ENCODE measurements around the gene KRTAP9-8.
"Not testable (repeated sequence)": the region's sequence is repeated elsewhere in the genome, so short reads cannot be mapped to it uniquely, and the experiment has no call there.

KRTAP9-8 gene, protein sequence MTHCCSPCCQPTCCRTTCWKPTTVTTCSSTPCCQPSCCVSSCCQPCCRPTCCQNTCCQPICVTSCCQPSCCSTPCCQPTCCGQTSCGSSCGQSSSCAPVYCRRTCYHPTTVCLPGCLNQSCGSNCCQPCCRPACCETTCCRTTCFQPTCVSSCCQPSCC

DNA sequence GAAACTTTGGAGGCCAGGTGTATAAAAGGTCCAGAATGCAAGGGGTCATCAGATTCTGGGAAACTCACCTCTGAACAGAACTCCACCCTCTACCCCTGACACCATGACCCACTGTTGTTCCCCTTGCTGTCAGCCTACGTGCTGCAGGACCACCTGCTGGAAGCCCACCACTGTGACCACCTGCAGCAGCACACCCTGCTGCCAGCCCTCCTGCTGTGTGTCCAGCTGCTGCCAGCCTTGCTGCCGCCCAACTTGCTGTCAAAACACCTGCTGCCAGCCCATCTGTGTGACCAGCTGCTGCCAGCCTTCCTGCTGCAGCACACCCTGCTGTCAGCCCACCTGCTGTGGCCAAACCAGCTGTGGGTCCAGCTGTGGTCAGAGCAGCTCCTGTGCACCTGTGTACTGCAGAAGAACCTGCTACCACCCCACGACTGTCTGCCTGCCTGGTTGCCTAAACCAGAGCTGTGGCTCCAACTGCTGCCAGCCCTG, at the start of gene KRTAP9-8:
KRTAP9-8 (plus strand) TSS at position 51 of the 489 bp plus-strand sequence; CDS start at position 104, 53 bp downstream.
- not testable (repeated sequence) for DNase-seq (ENCODE audit: low read depth in 2 of 2)

DNA sequence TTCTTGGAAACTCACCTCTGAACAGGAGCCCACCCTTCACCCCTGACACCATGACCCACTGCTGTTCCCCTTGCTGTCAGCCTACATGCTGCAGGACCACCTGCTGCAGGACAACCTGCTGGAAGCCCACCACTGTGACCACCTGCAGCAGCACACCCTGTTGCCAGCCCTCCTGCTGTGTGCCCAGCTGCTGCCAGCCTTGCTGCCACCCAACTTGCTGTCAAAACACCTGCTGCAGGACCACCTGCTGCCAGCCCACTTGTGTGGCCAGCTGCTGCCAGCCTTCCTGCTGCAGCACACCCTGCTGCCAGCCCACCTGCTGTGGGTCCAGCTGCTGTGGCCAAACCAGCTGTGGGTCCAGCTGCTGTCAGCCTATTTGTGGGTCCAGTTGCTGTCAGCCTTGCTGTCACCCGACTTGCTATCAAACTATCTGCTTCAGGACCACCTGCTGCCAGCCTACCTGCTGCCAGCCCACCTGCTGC, 47.9 kb upstream of the KRTAP9-8 start, which contains the start of gene KRTAP9-1:
KRTAP9-1 (plus strand) TSS at position 51 of the 482 bp plus-strand sequence; CDS start at position 51, 0 bp downstream.
- DNase-seq (ENCODE audit: low read depth in 2 of 2): not testable (repeated sequence)

DNA sequence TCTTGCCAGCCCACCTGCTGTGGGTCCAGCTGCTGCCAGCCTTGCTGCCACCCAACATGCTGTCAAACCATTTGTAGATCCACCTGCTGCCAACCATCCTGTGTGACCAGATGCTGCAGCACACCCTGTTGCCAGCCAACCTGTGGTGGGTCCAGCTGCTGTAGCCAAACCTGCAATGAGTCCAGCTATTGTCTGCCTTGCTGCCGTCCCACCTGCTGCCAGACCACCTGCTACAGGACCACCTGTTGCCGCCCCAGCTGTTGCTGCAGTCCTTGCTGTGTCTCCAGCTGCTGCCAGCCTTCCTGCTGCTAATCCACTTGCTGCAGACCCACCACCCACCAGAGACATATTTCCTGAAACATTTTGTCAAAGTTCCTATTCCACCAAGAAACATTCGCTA, 47.5 kb upstream of the KRTAP9-8 start:
- no peak for DNase-seq (ENCODE audit: low read depth in 2 of 2)

DNA sequence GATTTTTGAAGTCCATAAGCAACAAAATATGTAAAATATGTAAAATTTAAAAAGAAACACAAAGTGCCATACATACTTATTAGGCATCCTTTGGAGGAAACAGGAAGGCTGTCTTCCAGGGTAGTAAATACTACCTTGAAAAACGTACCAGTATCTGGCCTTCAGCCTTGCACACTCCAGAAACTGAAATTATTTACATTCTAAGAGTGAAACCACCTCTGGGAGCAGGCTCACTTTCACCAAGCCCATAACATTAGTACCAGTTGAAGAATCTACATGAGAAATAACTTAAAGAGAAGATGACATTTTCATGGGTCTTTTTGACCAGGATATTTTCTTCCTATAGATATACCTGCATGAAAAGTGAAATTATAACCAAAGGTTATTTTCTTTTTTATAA, 41.7 kb upstream of the KRTAP9-8 start:
- DNase-seq (ENCODE audit: low read depth in 2 of 2): no peak

DNA sequence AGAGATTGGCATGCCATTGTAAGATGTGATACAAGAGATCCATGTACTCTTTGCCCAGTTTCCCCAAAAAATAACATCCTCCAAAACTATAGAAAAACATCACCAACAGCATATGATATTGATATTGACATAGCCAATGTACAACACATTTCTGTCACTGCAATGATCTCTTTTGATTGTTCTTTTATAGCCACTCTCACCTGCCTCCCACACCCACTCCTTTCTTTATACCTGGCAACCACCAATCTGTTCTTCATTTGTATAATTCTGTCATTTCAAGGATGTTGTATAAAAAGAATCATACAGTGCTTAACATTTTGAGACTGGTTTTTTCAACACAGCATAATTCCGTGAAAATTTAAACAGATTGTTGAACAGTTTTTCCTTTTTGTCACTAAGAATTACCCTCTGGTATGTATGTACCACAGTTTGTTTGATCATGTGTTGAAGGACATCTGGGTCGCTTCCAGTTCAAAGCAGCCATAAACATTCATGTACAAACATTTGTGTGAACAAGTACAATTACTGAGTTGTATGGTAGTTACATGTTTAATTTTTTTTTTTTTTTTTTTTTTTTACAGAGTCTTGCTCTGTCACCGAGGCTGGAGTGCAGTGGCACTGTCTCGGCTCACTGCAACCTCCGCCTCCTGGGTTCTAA, 38.2 kb upstream of the KRTAP9-8 start:
- DNase-seq (ENCODE audit: low read depth in 2 of 2): no peak

DNA sequence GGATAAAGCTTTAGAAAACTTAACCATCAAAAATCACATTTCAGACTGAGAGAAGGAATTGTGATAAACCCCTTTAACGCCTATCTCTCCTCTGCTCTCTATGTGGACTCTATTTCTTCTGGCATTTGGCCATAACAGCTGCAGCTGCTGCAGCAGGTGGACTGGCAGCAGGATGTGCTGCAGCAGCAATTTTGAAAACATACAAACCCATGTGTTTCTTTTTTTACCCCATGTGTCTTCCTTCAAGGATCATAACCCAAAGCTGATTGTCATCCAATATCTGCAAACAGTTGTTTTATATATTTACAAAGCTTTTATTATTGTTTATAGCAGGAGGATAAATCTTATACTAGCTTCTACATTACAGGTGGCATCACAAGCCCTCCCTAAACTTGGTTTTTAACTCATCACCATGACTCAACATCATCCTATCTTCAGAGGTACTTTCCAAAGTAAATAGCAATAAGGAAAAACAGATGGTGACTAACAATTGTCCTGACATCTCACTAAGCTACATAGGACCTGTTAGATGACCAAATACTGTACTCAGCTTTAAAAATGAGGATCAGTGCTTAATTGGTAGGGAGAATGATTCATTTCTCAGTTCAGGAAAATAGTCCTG, 25.8 kb upstream of the KRTAP9-8 start:
- DNase-seq (ENCODE audit: low read depth in 2 of 2): no peak

DNA sequence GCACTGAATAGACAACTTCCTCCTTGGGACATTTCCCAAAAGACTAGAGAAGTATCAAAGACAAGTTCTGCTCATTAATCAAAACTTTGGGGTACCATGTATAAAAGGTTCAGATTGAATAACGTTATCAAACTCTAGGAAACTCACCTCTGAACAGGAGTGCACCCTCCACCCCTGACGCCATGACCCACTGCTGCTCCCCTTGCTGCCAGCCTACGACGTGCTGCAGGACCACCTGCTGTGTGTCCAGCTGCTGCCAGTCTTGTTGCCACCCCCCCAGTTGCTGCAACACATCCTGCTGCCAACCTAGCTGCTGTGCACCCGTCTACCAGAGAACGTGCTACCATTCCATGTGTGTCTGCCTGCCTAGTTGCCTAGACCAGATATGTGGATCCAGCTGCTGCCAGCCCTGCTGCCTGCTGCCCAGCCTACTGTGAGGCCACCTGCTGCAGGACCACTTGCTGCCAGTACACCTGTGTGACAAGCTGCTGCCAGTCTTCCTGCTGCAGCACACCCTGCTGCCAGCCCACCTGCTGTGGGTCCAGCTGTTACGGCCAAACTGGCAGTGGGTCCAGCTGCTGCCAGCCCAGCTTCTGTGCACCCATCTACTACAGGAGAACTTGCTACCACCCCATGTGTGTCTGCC, 25.2 kb upstream of the KRTAP9-8 start:
- DNase-seq (ENCODE audit: low read depth in 2 of 2): no peak

DNA sequence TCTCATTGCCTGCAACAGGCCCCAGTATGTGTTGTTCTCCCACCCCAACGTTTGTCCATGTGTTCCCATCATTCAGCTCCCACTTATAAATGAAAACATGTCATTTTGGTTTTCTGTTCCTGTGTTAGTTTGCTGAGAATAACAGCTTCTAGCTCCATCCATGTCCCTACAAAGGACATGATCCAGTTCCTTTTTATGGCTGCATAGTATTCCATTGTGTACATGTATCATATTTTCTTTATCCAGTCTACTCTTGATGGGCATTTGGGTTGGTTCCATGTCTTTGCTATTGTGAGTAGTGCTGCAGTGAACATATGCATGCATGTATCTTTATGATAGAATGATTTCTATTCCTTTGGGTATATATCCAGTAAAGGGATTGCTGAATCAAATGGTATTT, 22.1 kb upstream of the KRTAP9-8 start:
- DNase-seq (ENCODE audit: low read depth in 2 of 2): no peak

DNA sequence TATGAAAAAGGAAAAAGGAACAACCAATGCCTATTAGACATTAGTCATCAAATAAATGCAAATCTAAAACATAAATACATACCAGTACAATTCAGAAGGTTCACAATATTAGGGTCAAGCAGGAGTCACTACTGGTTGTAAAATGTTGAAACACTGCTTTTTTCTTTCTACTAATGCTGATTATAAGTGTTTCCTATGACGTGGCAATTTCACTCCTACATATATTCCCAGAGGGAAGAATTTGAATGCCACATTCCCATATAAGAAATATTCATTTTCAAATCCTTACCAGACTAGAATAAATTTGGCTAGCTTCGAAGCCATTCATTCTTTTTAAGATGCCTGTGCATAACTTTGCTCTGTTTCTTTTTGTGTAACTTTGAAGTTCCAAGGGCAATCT, 14.0 kb upstream of the KRTAP9-8 start:
- DNase-seq (ENCODE audit: low read depth in 2 of 2): no peak

DNA sequence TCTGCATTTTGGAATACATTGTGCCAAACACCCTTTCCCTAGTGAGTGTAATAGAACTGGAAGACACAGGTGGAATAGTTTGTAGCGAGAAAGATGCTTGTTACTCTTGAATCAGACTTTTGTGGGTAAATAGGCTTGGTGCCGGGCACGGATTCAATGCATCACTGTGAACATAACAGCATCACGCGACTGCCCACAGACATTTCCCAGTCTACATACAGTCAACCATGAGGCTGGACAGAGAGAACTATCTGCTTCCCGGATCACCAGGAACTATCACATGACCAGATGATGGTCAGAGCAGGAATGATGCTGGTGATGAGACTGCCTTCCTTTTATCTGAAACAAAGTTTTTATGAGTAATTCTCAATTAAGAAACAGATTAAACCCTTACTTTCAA, 11.7 kb upstream of the KRTAP9-8 start:
- no peak for DNase-seq (ENCODE audit: low read depth in 2 of 2)

DNA sequence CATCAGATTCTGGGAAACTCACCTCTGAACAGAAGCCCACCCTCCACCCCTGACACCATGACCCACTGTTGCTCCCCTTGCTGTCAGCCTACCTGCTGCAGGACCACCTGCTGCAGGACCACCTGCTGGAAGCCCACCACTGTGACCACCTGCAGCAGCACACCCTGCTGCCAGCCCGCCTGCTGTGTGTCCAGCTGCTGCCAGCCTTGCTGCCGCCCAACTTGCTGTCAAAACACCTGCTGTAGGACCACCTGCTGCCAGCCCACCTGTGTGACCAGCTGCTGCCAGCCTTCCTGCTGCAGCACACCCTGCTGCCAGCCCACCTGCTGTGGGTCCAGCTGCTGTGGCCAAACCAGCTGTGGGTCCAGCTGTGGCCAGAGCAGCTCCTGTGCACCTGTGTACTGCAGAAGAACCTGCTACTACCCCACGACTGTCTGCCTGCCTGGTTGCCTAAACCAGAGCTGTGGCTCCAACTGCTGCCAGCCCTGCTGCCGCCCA, 11.2 kb upstream of the KRTAP9-8 start, which contains the start of gene KRTAP9-2:
KRTAP9-2 (plus strand) TSS at position 51 of the 498 bp plus-strand sequence; CDS start at position 58, 7 bp downstream.
- not testable (repeated sequence) for DNase-seq (ENCODE audit: low read depth in 2 of 2)

DNA sequence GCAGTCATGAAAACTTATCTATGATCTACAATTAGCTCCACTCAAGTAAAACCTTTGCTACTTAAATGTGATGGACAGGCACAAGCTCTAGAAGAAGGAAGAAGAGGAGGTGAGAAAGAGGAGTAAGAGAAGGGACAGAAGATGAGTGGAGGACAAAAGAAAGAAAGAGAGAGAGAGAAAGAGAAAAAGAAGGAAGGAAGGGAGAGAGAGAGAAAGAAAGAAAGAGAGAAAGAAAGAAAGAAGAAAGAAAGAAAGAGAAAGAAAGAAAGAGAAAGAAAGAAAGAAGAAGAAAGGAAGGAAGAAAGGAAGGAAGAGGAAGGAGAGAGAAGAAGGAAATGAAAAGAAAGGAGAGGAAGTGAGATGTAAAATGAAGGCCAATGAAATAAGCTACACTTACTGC, 7.7 kb upstream of the KRTAP9-8 start:
- DNase-seq (ENCODE audit: low read depth in 2 of 2): no peak

DNA sequence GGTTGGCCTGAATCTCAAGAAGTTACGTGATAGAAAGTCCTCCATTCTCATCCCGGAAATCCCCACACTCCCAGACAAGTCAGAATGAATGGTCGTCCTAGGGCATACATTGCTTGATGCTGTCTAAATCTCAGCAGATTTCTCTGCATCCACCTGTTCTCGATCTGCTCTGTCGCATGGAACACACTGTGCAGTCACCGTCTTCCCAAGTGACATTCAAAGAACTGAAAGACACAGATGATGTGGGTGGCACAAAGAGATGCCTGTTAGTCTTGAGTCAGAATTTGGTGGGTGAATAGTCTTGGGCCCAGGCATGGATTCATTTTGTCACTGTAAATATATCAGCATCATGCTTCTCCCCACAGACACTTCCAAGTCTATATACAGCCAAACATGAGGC, 6.1 kb upstream of the KRTAP9-8 start:
- DNase-seq (ENCODE audit: low read depth in 2 of 2): no peak

DNA sequence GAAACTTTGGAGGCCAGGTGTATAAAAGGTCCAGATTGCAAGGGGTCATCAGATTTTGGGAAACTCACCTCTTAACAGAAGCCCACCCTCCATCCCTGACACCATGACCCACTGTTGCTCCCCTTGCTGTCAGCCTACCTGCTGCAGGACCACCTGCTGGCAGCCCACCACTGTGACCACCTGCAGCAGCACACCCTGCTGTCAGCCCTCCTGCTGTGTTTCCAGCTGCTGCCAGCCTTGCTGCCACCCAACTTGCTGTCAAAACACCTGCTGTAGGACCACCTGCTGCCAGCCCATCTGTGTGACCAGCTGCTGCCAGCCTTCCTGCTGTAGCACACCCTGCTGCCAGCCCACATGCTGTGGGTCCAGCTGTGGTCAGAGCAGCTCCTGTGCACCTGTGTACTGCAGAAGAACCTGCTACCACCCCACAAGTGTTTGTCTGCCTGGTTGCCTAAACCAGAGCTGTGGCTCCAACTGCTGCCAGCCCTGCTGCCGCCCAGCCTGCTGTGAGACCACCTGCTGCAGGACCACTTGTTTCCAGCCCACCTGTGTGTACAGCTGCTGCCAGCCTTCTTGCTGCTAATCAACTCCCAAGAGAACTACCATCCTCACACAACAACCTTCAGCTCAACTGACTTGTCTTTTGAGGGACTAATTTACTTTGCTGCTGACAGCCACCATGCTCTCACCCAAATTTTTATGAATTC, 5.2 kb upstream of the KRTAP9-8 start, which contains the start of gene KRTAP9-3:
KRTAP9-3 (plus strand) TSS at position 51 of the 707 bp plus-strand sequence; CDS start at position 104, 53 bp downstream.
- not testable (repeated sequence) for DNase-seq (ENCODE audit: low read depth in 2 of 2)

DNA sequence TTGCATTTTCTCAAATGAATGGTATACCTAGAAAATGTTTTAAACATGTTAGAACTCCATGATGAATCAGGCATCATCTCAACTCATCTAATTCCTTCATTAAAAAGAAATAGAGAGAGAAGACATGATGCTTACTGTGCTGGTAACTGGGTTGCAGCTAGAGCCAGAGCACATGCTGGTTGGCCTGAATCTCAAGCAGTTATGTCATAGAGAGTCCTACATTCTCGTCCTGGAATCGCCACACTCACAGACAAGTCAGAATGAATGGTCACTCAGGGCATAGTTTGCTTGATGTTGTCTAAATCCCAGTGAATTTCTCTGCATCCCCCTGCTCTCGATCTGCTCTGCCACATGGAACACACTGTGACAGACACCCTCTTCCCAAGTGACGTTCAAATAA, 683 bp upstream of the KRTAP9-8 start:
- DNase-seq (ENCODE audit: low read depth in 2 of 2): not testable (repeated sequence)

DNA sequence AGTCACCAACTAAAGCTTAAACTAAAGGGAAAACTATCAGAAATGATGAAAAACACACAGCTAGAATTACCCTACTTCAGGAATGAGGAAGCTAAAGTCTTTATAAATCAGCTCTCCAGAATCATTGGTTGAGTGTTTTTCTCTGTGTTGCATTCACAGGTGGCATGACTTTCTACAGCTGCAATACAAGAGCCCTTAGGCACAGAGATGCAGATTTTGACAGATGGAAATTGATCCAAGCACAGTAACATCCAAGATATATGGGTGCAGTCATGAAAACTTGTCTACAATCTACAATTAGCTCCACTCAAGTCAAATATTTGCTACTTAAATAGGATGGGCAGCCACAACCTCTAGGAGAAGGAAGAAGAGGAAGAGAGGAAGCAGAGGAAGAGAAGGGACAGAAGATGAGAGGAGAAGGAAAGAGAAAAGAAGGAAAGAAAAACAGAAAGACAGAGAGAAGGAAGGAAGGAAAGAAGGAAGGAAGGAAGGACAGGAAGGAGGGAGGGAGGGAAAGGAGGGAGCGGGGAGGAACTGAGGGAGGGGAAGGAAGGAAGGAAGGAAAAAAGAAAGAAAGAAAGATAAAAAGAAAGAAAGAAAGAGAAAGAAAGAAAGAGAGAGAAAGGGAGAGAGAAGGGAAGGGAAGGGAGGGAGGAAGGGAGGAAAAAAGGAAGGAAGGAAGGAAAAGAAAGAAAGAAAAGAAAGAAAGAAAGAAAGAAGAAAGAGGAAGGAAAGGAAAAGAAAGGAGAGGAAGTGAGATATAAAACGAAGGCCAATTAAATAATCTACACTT, 9.4 kb downstream of the KRTAP9-8 start:
- DNase-seq (ENCODE audit: low read depth in 2 of 2): not testable (repeated sequence)

DNA sequence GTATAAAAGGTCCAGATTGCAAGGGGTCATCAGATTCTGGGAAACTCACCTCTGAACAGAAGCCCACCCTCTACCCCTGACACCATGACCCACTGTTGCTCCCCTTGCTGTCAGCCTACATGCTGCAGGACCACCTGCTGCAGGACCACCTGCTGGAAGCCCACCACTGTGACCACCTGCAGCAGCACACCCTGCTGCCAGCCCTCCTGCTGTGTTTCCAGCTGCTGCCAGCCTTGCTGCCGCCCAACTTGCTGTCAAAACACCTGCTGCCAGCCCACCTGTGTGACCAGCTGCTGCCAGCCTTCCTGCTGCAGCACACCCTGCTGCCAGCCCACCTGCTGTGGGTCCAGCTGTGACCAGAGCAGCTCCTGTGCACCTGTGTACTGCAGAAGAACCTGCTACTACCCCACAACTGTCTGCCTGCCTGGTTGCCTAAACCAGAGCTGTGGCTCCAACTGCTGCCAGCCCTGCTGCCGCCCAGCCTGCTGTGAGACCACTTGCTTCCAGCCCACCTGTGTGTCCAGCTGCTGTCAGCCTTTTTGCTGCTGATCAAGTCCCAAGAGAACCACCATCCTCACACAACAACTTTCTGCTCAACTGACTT, 11.9 kb downstream of the KRTAP9-8 start, which contains the start of gene KRTAP9-4:
KRTAP9-4 (plus strand) TSS at position 51 of the 604 bp plus-strand sequence; CDS start at position 85, 34 bp downstream.
- not testable (repeated sequence) for DNase-seq (ENCODE audit: low read depth in 2 of 2)

DNA sequence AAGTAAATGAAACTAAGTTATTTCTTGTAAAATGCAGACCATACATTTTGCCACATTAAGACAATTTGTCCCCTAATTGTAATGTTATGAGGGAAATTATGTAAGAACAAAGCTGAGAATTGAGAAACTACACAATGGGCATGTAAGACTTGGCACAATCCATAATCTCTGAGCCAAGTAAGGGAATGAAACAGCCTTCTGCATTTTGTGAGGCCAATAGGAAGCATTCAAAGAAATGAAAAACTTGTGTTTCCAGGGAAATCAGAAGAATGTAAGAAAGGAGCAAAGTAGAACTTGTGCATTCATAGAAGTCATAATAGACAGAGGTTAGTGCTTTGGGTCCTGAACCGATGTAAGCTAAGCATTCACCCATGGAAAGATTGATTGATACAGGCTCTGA, 13.5 kb downstream of the KRTAP9-8 start:
- no peak for DNase-seq (ENCODE audit: low read depth in 2 of 2)

DNA sequence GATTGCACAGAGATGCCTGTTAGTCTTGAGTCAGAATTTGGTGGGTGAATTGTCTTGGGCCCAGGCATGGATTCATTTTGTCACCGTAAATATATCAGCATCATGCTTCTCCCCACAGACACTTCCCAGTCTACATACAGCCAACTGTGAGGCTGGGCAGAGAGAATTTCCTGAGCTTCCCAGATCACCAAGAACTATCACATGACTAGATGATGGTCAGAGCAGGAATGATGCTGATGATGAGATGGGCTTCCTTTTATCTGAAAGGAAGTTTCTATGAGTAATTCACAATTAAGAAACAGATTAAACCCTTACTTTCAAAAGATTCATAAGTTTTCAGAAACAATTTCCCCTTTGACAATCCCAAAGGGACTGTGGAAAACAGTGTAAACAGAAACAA, 17.1 kb downstream of the KRTAP9-8 start:
- DNase-seq (ENCODE audit: low read depth in 2 of 2): no peak
